CD4-positive, alpha-beta memory T cell (primary cell): ENCODE measurements around the gene HBZ. TPM values are rescaled to one million over a fixed set of nuclear protein-coding genes. Genes with fewer than 3 reads are reported as not detected.
"Not testable (repeated sequence)": the region's sequence is repeated elsewhere in the genome, so short reads cannot be mapped to it uniquely, and the experiment has no call there.

Source experiments
- CTCF ChIA-PET: fragments of 350-600 bp; sonication (Branson Sonifier 250); formaldehyde crosslinking; loops from one replicate; lab custom pipeline; 2021; ENCODE audit warnings: inconsistent platforms; ENCODE audit not compliant: partially characterized antibody; lab: Charles Lee
- POLR2A ChIA-PET: fragments of 350-600 bp; sonication (Branson Sonifier 250); formaldehyde crosslinking; loops from one replicate; lab custom pipeline; 2021; ENCODE audit not compliant: partially characterized antibody; lab: Charles Lee
- DNase-seq, 5 donors: peaks; one replicate each; pipeline versions ENCODE4 v3.0.0 to v3.0.0-alpha.2; 2020 to 2022; ENCODE audit warnings: mixed read lengths in 1 of 5
- H3K27ac ChIP-seq: one replicate; pipeline ENCODE4 v1.7.0; 2013; ENCODE audit warnings: low read depth, low read length
- H3K27me3 ChIP-seq: 2 replicates; pipeline ENCODE4 v1.7.0; 2013; ENCODE audit warnings: mild to moderate bottlenecking, low read length, moderate library complexity; ENCODE audit not compliant: insufficient read depth
- H3K36me3 ChIP-seq: 2 replicates; pipeline ENCODE4 v1.7.0; 2013; ENCODE audit warnings: mild to moderate bottlenecking, low read length, moderate library complexity; ENCODE audit not compliant: insufficient read depth
- H3K4me1 ChIP-seq: 2 replicates; pipeline ENCODE4 v1.7.0; 2013; ENCODE audit warnings: mild to moderate bottlenecking, low read length, moderate library complexity; ENCODE audit not compliant: insufficient read depth
- H3K4me3 ChIP-seq, 2 donors: one replicate each; pipeline ENCODE4 v1.7.0; 2013; ENCODE audit warnings: low read length in 2 of 2, mild to moderate bottlenecking in 1 of 2
- H3K9me3 ChIP-seq, 2 donors: one replicate each; pipeline ENCODE4 v1.7.0; 2013; ENCODE audit warnings: low read length in 2 of 2, control low read depth in 1 of 2; ENCODE audit not compliant: control insufficient read depth in 1 of 2
- H3K27ac Mint-ChIP-seq, 7 donors: one replicate each; pipeline ENCODE4 v1.8.0; 2020 to 2021; ENCODE audit warnings: mixed read lengths in 7 of 7, mild to moderate bottlenecking in 6 of 7, inconsistent platforms in 3 of 7, moderate library complexity in 3 of 7
- H3K27me3 Mint-ChIP-seq, 2 donors: one replicate each; pipeline ENCODE4 v1.8.0; 2020 to 2021; ENCODE audit warnings: mixed read lengths in 2 of 2
- H3K36me3 Mint-ChIP-seq, 2 donors: one replicate each; pipeline ENCODE4 v1.8.0; 2020 to 2021; ENCODE audit warnings: mixed read lengths in 2 of 2, inconsistent platforms in 1 of 2, mild to moderate bottlenecking in 1 of 2
- H3K4me1 Mint-ChIP-seq, 4 donors: one replicate each; pipeline ENCODE4 v1.8.0; 2020 to 2021; ENCODE audit warnings: mixed read lengths in 4 of 4, mild to moderate bottlenecking in 1 of 4
- H3K4me3 Mint-ChIP-seq, 8 donors: one replicate each; pipeline ENCODE4 v1.8.0; 2020 to 2021; ENCODE audit warnings: mixed read lengths in 8 of 8, mild to moderate bottlenecking in 7 of 8, moderate library complexity in 6 of 8, inconsistent platforms in 3 of 8
- H3K9me3 Mint-ChIP-seq, 8 donors: one replicate each; pipeline ENCODE4 v1.8.0; 2020 to 2021; ENCODE audit warnings: mixed read lengths in 8 of 8, mild to moderate bottlenecking in 5 of 8, inconsistent platforms in 3 of 8, moderate library complexity in 1 of 8
- intact Hi-C: fragments of 100-400 bp; cut with micrococcal nuclease; formaldehyde crosslinking; loops from one replicate; pipeline ENCODE4 v1.15.1; 2023
- polyA plus RNA-seq, 2 donors: library from polyadenylated mRNA; unstranded; fragments of 300-500 nt; fragmentation: Illumina TruSeq; gene quantifications; one replicate each; pipeline ENCODE4 v1.2.3, GENCODE V29; 2021
- total RNA-seq, 2 experiments: library from RNA; stranded (reverse); gene quantifications; one replicate each; pipeline ENCODE4 v1.2.3, GENCODE V29; 2021

Gene HBZ
- total and polyA plus RNA-seq, 4 experiments from 2014 or later = not detected

- H3K36me3 Mint-ChIP-seq, intact Hi-C loops, H3K36me3 ChIP-seq, POLR2A ChIA-PET, H3K9me3 Mint-ChIP-seq, DNase-seq, H3K27ac Mint-ChIP-seq, H3K9me3 ChIP-seq, H3K27ac ChIP-seq, H3K4me3 ChIP-seq: not testable (repeated sequence)
- CTCF ChIA-PET = interaction anchor here (1.4 kb wide), 1 partner anchor 69 kb away, joined by 4 read pairs; no protein-coding TSS in a partner anchor
- Histone ChIP-seq H3K27me3 (peaks cover 35% of the 10 kb centered on the region), H3K4me1 (peaks cover 14% of the 10 kb centered on the region)
- Mint-ChIP-seq H3K4me1 (peaks cover 6 to 31% (median 18%) of the 10 kb centered on the region in 4 donors), H3K4me3 (peak overlapping the region in 1 of 8 donors; percentile 48), H3K27me3 (peaks cover 32 to 37% of the 10 kb centered on the region in 2 donors)
Measured at GRCh38 chr16:176006-176405, 23.6 kb downstream of the HBZ start.

GRCh38 chr16:176477-177382, 24.3 kb downstream of the HBZ start, which contains the start of gene HBA1:
HBA1 (plus strand) TSS chr16:176680; CDS start chr16:176717, 37 bp downstream.
- Mint-ChIP-seq H3K27ac (peak within 1 kb of the TSS in 1 of 7 donors; percentile 57), H3K4me1 (peaks cover 6 to 32% (median 19%) of the 10 kb centered on the region in 4 donors), H3K4me3 (peak within 1 kb of the TSS in 6 of 8 donors; percentile 17 to 70 (median 42)), H3K27me3 (peaks cover 29 to 36% of the 10 kb centered on the region in 2 donors)
- H3K36me3 Mint-ChIP-seq, intact Hi-C loops, H3K36me3 ChIP-seq, H3K27ac ChIP-seq, H3K9me3 Mint-ChIP-seq, DNase-seq, CTCF ChIA-PET, POLR2A ChIA-PET, H3K9me3 ChIP-seq, H3K4me3 ChIP-seq: not testable (repeated sequence)
- Histone ChIP-seq H3K4me1 (peaks cover 20% of the 10 kb centered on the region), H3K27me3 (peaks cover 35% of the 10 kb centered on the region)

- ChIA-PET POLR2A (no interaction called here), CTCF (no interaction called here)
- H3K9me3 Mint-ChIP-seq = peaks cover 0 to 1% (median 0%) of the 10 kb centered on the region in 8 donors
- Histone ChIP-seq H3K36me3 (no peaks in the 10 kb centered on the region), H3K4me3 (no peak overlapping the region), H3K27me3 (peaks cover 35% of the 10 kb centered on the region), H3K9me3 (no peaks in the 10 kb centered on the region), H3K27ac (no peak overlapping the region), H3K4me1 (peaks cover 21% of the 10 kb centered on the region)
- no peak for DNase-seq
- H3K36me3 Mint-ChIP-seq = no peaks in the 10 kb centered on the region
- intact Hi-C loops = no loop called here
- peaks cover 28 to 34% of the 10 kb centered on the region in 2 donors for H3K27me3 Mint-ChIP-seq
- H3K4me3 Mint-ChIP-seq = peak overlapping the region in 4 of 8 donors; percentile 10 to 55 (median 29)
- peaks cover 6 to 33% (median 19%) of the 10 kb centered on the region in 4 donors for H3K4me1 Mint-ChIP-seq
- H3K27ac Mint-ChIP-seq = no peak overlapping the region
Measured at GRCh38 chr16:177394-177822, 25.0 kb downstream of the HBZ start.

GRCh38 chr16:177981-178667, 25.7 kb downstream of the HBZ start:
- H3K27me3 Mint-ChIP-seq = peaks cover 28 to 34% of the 10 kb centered on the region in 2 donors
- no peak for DNase-seq
- H3K36me3 ChIP-seq = no peaks in the 10 kb centered on the region
- ChIA-PET POLR2A (no interaction called here), CTCF (interaction anchor here (1.1 kb wide), 1 partner anchor 71 kb away, joined by 4 read pairs; no protein-coding TSS in a partner anchor)
- H3K9me3 ChIP-seq = no peaks in the 10 kb centered on the region
- no peak overlapping the region for H3K27ac ChIP-seq
- peaks cover 6 to 33% (median 19%) of the 10 kb centered on the region in 4 donors for H3K4me1 Mint-ChIP-seq
- H3K4me3 Mint-ChIP-seq = peak overlapping the region in 4 of 8 donors; percentile 10 to 55 (median 20)
- no peaks in the 10 kb centered on the region for H3K36me3 Mint-ChIP-seq
- H3K4me3 ChIP-seq = no peak overlapping the region
- no peak overlapping the region for H3K27ac Mint-ChIP-seq
- peaks cover 35% of the 10 kb centered on the region for H3K27me3 ChIP-seq
- intact Hi-C loops = no loop called here
- peaks cover 21% of the 10 kb centered on the region for H3K4me1 ChIP-seq
- H3K9me3 Mint-ChIP-seq = peaks cover 0 to 1% (median 0%) of the 10 kb centered on the region in 8 donors

- Mint-ChIP-seq H3K36me3 (no peaks in the 10 kb centered on the region), H3K27me3 (peaks cover 26 to 32% of the 10 kb centered on the region in 2 donors), H3K9me3 (no peaks in the 10 kb centered on the region), H3K4me3 (no peak overlapping the region), H3K4me1 (peaks cover 5 to 31% (median 17%) of the 10 kb centered on the region in 4 donors), H3K27ac (no peak overlapping the region)
- Histone ChIP-seq H3K4me1 (peaks cover 21% of the 10 kb centered on the region), H3K9me3 (no peaks in the 10 kb centered on the region), H3K36me3 (no peaks in the 10 kb centered on the region), H3K4me3 (no peak overlapping the region), H3K27me3 (peaks cover 35% of the 10 kb centered on the region), H3K27ac (no peak overlapping the region)
- no peak for DNase-seq
- intact Hi-C loops = no loop called here
- ChIA-PET CTCF (interaction anchor here (1.1 kb wide), 1 partner anchor 71 kb away, joined by 4 read pairs; no protein-coding TSS in a partner anchor), POLR2A (no interaction called here)
Measured at GRCh38 chr16:178668-179015, 26.2 kb downstream of the HBZ start.

GRCh38 chr16:179211-180092, 27.0 kb downstream of the HBZ start:
- Mint-ChIP-seq H3K4me1 (peaks cover 5 to 28% (median 16%) of the 10 kb centered on the region in 4 donors), H3K27ac (no peak overlapping the region), H3K9me3 (no peaks in the 10 kb centered on the region), H3K27me3 (peaks cover 24 to 30% of the 10 kb centered on the region in 2 donors), H3K36me3 (no peaks in the 10 kb centered on the region), H3K4me3 (peak overlapping the region in 6 of 8 donors; percentile 11 to 77 (median 52))
- no peak for DNase-seq
- H3K9me3 ChIP-seq = no peaks in the 10 kb centered on the region
- H3K36me3 ChIP-seq = no peaks in the 10 kb centered on the region
- ChIA-PET POLR2A (no interaction called here), CTCF (interaction anchor here (1.1 to 1.4 kb wide), 2 partner anchors 72 kb away, joined by 4 to 7 read pairs; no protein-coding TSS in a partner anchor)
- H3K27ac ChIP-seq = no peak overlapping the region
- no peak overlapping the region for H3K4me3 ChIP-seq
- intact Hi-C loops = loop anchor here (2.0 kb wide), 2 partner anchors 41 to 183 kb away; partner anchors contain the start of gene NPRL3
- peaks cover 21% of the 10 kb centered on the region for H3K4me1 ChIP-seq
- peaks cover 35% of the 10 kb centered on the region for H3K27me3 ChIP-seq
